ENCODE results near the gene FCGBP.
"Not testable (repeated sequence)": the region's sequence is repeated elsewhere in the genome, so short reads cannot be mapped to it uniquely, and the experiment has no call there.

FCGBP gene

GRCh38 chr19:39889872-39890754 lies 44.3 kb downstream of the FCGBP start:
- not testable (repeated sequence) for DNase-seq

GRCh38 chr19:39887456-39887951 lies 46.9 kb downstream of the FCGBP start:
- DNase-seq = not testable (repeated sequence)

- not testable (repeated sequence) for DNase-seq
These were observed 48.4 kb downstream of the FCGBP start for GRCh38 chr19:39885821-39886554.

- not testable (repeated sequence) for DNase-seq
These were observed 49.7 kb downstream of the FCGBP start for GRCh38 chr19:39884721-39885120.
